ENCODE results near the gene SERPING1. TPM values are rescaled to one million over a fixed set of nuclear protein-coding genes. Genes with fewer than 3 reads are reported as not detected.

Gene SERPING1
- total and polyA plus RNA-seq, 2 of the 13 experiments (the other 11 are each of a cell fraction or from before 2014, with no cell fraction given) = 2.0 to 10.4 TPM

GRCh38 chr11:57657194-57658022 is 59.9 kb downstream of the SERPING1 start, which contains the start of gene CLP1 (continued):
- TF ChIP-seq SKIL (CRISPR knock-in tag; IDR thresholded peaks at IDR 0.05; ENCODE audit: borderline replicate concordance) (no peak; the same call in 1 of the 2 replicates), ZNF484 (CRISPR knock-in tag; IDR thresholded peaks at IDR 0.05; ENCODE audit: borderline replicate concordance, low read depth) (no peak), NFYC (CRISPR knock-in tag; IDR thresholded peaks at IDR 0.05) (peak; percentile 72), MLLT10 (CRISPR knock-in tag; IDR thresholded peaks at IDR 0.05) (no peak), ARID5B (CRISPR knock-in tag; IDR thresholded peaks at IDR 0.05) (peak; percentile 63), CSRNP1 (CRISPR knock-in tag; IDR thresholded peaks at IDR 0.05) (peak; percentile 77), JUND (CRISPR knock-in tag; IDR thresholded peaks at IDR 0.05) (no peak; the same call in 1 of the 2 replicates), BRF2 (CRISPR knock-in tag; IDR thresholded peaks at IDR 0.05) (peak; percentile 76; the same call in 1 of the 2 replicates), CCDC6 (CRISPR knock-in tag; IDR thresholded peaks at IDR 0.05) (peak; percentile 84), ZNF598 (CRISPR knock-in tag; IDR thresholded peaks at IDR 0.05; ENCODE audit: borderline replicate concordance) (0 out of 2 replicates have a peak, but pooled peaks have one; percentile 51), THAP11 (CRISPR knock-in tag; IDR thresholded peaks at IDR 0.05) (peak; percentile 99), ZFAT (CRISPR knock-in tag; conservative IDR thresholded peaks at IDR 0.05) (no peak), RERE (CRISPR knock-in tag; IDR thresholded peaks at IDR 0.05; ENCODE audit: low read depth) (peak; percentile 27; the same call in 1 of the 2 replicates)
